ENCODE measurements around the gene SPTAN1. TPM values are rescaled to one million over a fixed set of nuclear protein-coding genes. Genes with fewer than 3 reads are reported as not detected.

Gene SPTAN1
- total RNA-seq, 1 experiment from 2014 or later = 229 TPM

- Histone ChIP-seq H3K27ac (ENCODE audit: low read length) (no peak overlapping the region), H3K9me3 (ENCODE audit: control insufficient read depth, insufficient read depth, low read depth, low read length) (no peaks in the 10 kb centered on the region), H3K4me1 (ENCODE audit: control insufficient read depth, insufficient read depth, low read length) (no peaks in the 10 kb centered on the region), H3K36me3 (ENCODE audit: control insufficient read depth, insufficient read depth, low read length) (peaks cover 38% of the 10 kb centered on the region), H3K27me3 (ENCODE audit: control insufficient read depth, insufficient read depth, low read length) (no peaks in the 10 kb centered on the region), H3K4me3 (ENCODE audit: low read depth in 2 of 2, low read length in 2 of 2) (no peak overlapping the region)
- no peak for TF ChIP-seq CTCF (IDR thresholded peaks at IDR 0.05)
- in situ Hi-C loops (cut with HindIII; ENCODE audit: low pct_unique_long_range_greater_than_20kb, low sequenced_read_pairs) = no loop called here
- intact Hi-C loops (cut with micrococcal nuclease; ENCODE audit: unreplicated experiment) = no loop called here
- DNase-seq (ENCODE audit: low read depth, low spot score) = no peak
- no peak for ATAC-seq
- ChIA-PET POLR2A (no interaction called here), CTCF (no interaction called here)
- BruUV-seq (replicated peaks) = no TSS peak
Observed at GRCh38 chr9:128575469-128575868, 23.1 kb downstream of the SPTAN1 start.

- no peaks in the 10 kb centered on the region for H3K4me1 ChIP-seq (ENCODE audit: control insufficient read depth, insufficient read depth, low read length)
- ATAC-seq = no peak
- in situ Hi-C loops (cut with HindIII; ENCODE audit: low pct_unique_long_range_greater_than_20kb, low sequenced_read_pairs) = no loop called here
Observed at GRCh38 chr9:128575916-128576315, 23.5 kb downstream of the SPTAN1 start.

More at GRCh38 chr9:128575916-128576315, 23.5 kb downstream of the SPTAN1 start:
- CTCF ChIA-PET = no interaction called here
- Histone ChIP-seq H3K4me3 (ENCODE audit: low read depth in 2 of 2, low read length in 2 of 2) (no peak overlapping the region), H3K9me3 (ENCODE audit: control insufficient read depth, insufficient read depth, low read depth, low read length) (no peaks in the 10 kb centered on the region), H3K27ac (ENCODE audit: low read length) (no peak overlapping the region), H3K36me3 (ENCODE audit: control insufficient read depth, insufficient read depth, low read length) (peaks cover 42% of the 10 kb centered on the region), H3K27me3 (ENCODE audit: control insufficient read depth, insufficient read depth, low read length) (no peaks in the 10 kb centered on the region)
- DNase-seq (ENCODE audit: low read depth, low spot score) = no peak
- no peak for TF ChIP-seq CTCF (IDR thresholded peaks at IDR 0.05)
- no peak for TF ChIP-seq TCF7L2 (IDR thresholded peaks at IDR 0.05; ENCODE audit: low read depth, low read length)
- no peak for TF ChIP-seq SIN3A (IDR thresholded peaks at IDR 0.05; ENCODE audit: borderline replicate concordance, insufficient read depth, low read depth, low read length)
- TF ChIP-seq REST (IDR thresholded peaks at IDR 0.05; ENCODE audit: insufficient read depth in 1 of 2, low read depth in 2 of 2, low read length in 1 of 2) = no peak
- POLR2A ChIA-PET = no interaction called here
- no TSS peak for BruUV-seq (replicated peaks)
- intact Hi-C loops (cut with micrococcal nuclease; ENCODE audit: unreplicated experiment) = no loop called here
